ENCODE results near the gene ANKRD39.

The ANKRD39 gene

GRCh38 chr2:96885432-96886347, 27.9 kb upstream of the ANKRD39 start:
- Histone ChIP-seq H3K27ac (ENCODE audit: low read length) (peak overlapping the region; percentile 93), H3K4me3 (ENCODE audit: low read length in 2 of 2) (no peak overlapping the region), H3K36me3 (ENCODE audit: control insufficient read depth in 2 of 2, insufficient read depth in 2 of 2, low read length in 2 of 2) (no peaks in the 10 kb centered on the region), H3K4me1 (ENCODE audit: control insufficient read depth, insufficient read depth, low read length) (peaks cover 42% of the 10 kb centered on the region), H3K27me3 (ENCODE audit: control insufficient read depth in 1 of 2, insufficient read depth in 2 of 2, low read length in 2 of 2) (no peaks in the 10 kb centered on the region), H3K9ac (ENCODE audit: low read length in 2 of 2) (no peak overlapping the region), H3K9me3 (ENCODE audit: control insufficient read depth in 2 of 2, low read length in 2 of 2) (no peaks in the 10 kb centered on the region)

GRCh38 chr2:96884299-96885094, 26.7 kb upstream of the ANKRD39 start:
- H3K4me1 ChIP-seq (ENCODE audit: control insufficient read depth, insufficient read depth, low read length): peaks cover 42% of the 10 kb centered on the region
- no peak overlapping the region for H3K9ac ChIP-seq (ENCODE audit: low read length in 2 of 2)
- H3K27me3 ChIP-seq (ENCODE audit: control insufficient read depth in 1 of 2, insufficient read depth in 2 of 2, low read length in 2 of 2): no peaks in the 10 kb centered on the region
- no peak overlapping the region for H3K4me3 ChIP-seq (ENCODE audit: low read length in 2 of 2)
- no peak overlapping the region for H3K27ac ChIP-seq (ENCODE audit: low read length)
- no peaks in the 10 kb centered on the region for H3K36me3 ChIP-seq (ENCODE audit: control insufficient read depth in 2 of 2, insufficient read depth in 2 of 2, low read length in 2 of 2)
- H3K9me3 ChIP-seq (ENCODE audit: control insufficient read depth in 2 of 2, low read length in 2 of 2): no peaks in the 10 kb centered on the region

- H3K4me1 ChIP-seq (ENCODE audit: control insufficient read depth, insufficient read depth, low read length): peaks cover 34% of the 10 kb centered on the region
- H3K9ac ChIP-seq (ENCODE audit: low read length in 2 of 2): no peak overlapping the region
- no peak overlapping the region for H3K27ac ChIP-seq (ENCODE audit: low read length)
- no peaks in the 10 kb centered on the region for H3K27me3 ChIP-seq (ENCODE audit: control insufficient read depth in 1 of 2, insufficient read depth in 2 of 2, low read length in 2 of 2)
- no peaks in the 10 kb centered on the region for H3K36me3 ChIP-seq (ENCODE audit: control insufficient read depth in 2 of 2, insufficient read depth in 2 of 2, low read length in 2 of 2)
- no peaks in the 10 kb centered on the region for H3K9me3 ChIP-seq (ENCODE audit: control insufficient read depth in 2 of 2, low read length in 2 of 2)
- no peak overlapping the region for H3K4me3 ChIP-seq (ENCODE audit: low read length in 2 of 2)
These were observed 25.5 kb upstream of the ANKRD39 start for GRCh38 chr2:96883306-96883705.

GRCh38 chr2:96882906-96883305, 25.1 kb upstream of the ANKRD39 start:
- Histone ChIP-seq H3K9ac (ENCODE audit: low read length in 2 of 2) (no peak overlapping the region), H3K27me3 (ENCODE audit: control insufficient read depth in 1 of 2, insufficient read depth in 2 of 2, low read length in 2 of 2) (no peaks in the 10 kb centered on the region)

GRCh38 chr2:96882230-96882629, 24.4 kb upstream of the ANKRD39 start:
- no peaks in the 10 kb centered on the region for H3K27me3 ChIP-seq (ENCODE audit: control insufficient read depth in 1 of 2, insufficient read depth in 2 of 2, low read length in 2 of 2)
- H3K9me3 ChIP-seq (ENCODE audit: control insufficient read depth in 2 of 2, low read length in 2 of 2): no peaks in the 10 kb centered on the region
- no peak overlapping the region for H3K27ac ChIP-seq (ENCODE audit: low read length)
- H3K9ac ChIP-seq (ENCODE audit: low read length in 2 of 2): no peak overlapping the region
- no peak overlapping the region for H3K4me3 ChIP-seq (ENCODE audit: low read length in 2 of 2)
- no peaks in the 10 kb centered on the region for H3K36me3 ChIP-seq (ENCODE audit: control insufficient read depth in 2 of 2, insufficient read depth in 2 of 2, low read length in 2 of 2)
- H3K4me1 ChIP-seq (ENCODE audit: control insufficient read depth, insufficient read depth, low read length): peaks cover 23% of the 10 kb centered on the region

More at GRCh38 chr2:96882906-96883305, 25.1 kb upstream of the ANKRD39 start:
- H3K9me3 ChIP-seq (ENCODE audit: control insufficient read depth in 2 of 2, low read length in 2 of 2): no peaks in the 10 kb centered on the region
- H3K27ac ChIP-seq (ENCODE audit: low read length): no peak overlapping the region
- no peak overlapping the region for H3K4me3 ChIP-seq (ENCODE audit: low read length in 2 of 2)
- H3K36me3 ChIP-seq (ENCODE audit: control insufficient read depth in 2 of 2, insufficient read depth in 2 of 2, low read length in 2 of 2): no peaks in the 10 kb centered on the region
- H3K4me1 ChIP-seq (ENCODE audit: control insufficient read depth, insufficient read depth, low read length): peaks cover 30% of the 10 kb centered on the region

GRCh38 chr2:96881349-96882195, 23.8 kb upstream of the ANKRD39 start:
- no peaks in the 10 kb centered on the region for H3K27me3 ChIP-seq (ENCODE audit: control insufficient read depth in 1 of 2, insufficient read depth in 2 of 2, low read length in 2 of 2)
- H3K9ac ChIP-seq (ENCODE audit: low read length in 2 of 2): no peak overlapping the region
- H3K36me3 ChIP-seq (ENCODE audit: control insufficient read depth in 2 of 2, insufficient read depth in 2 of 2, low read length in 2 of 2): no peaks in the 10 kb centered on the region
- H3K27ac ChIP-seq (ENCODE audit: low read length): no peak overlapping the region
- H3K4me3 ChIP-seq (ENCODE audit: low read length in 2 of 2): no peak overlapping the region
- peaks cover 18% of the 10 kb centered on the region for H3K4me1 ChIP-seq (ENCODE audit: control insufficient read depth, insufficient read depth, low read length)
- no peaks in the 10 kb centered on the region for H3K9me3 ChIP-seq (ENCODE audit: control insufficient read depth in 2 of 2, low read length in 2 of 2)

- no peaks in the 10 kb centered on the region for H3K9me3 ChIP-seq (ENCODE audit: control insufficient read depth in 2 of 2, low read length in 2 of 2)
- H3K4me3 ChIP-seq (ENCODE audit: low read length in 2 of 2): no peak overlapping the region
- no peaks in the 10 kb centered on the region for H3K27me3 ChIP-seq (ENCODE audit: control insufficient read depth in 1 of 2, insufficient read depth in 2 of 2, low read length in 2 of 2)
- no peak overlapping the region for H3K9ac ChIP-seq (ENCODE audit: low read length in 2 of 2)
- H3K4me1 ChIP-seq (ENCODE audit: control insufficient read depth, insufficient read depth, low read length): peaks cover 12% of the 10 kb centered on the region
- H3K36me3 ChIP-seq (ENCODE audit: control insufficient read depth in 2 of 2, insufficient read depth in 2 of 2, low read length in 2 of 2): no peaks in the 10 kb centered on the region
- H3K27ac ChIP-seq (ENCODE audit: low read length): no peak overlapping the region
These were observed 23.1 kb upstream of the ANKRD39 start for GRCh38 chr2:96880891-96881273.

- Histone ChIP-seq H3K4me1 (ENCODE audit: control insufficient read depth, insufficient read depth, low read length) (peaks cover 12% of the 10 kb centered on the region), H3K9ac (ENCODE audit: low read length in 2 of 2) (no peak overlapping the region), H3K9me3 (ENCODE audit: control insufficient read depth in 2 of 2, low read length in 2 of 2) (no peaks in the 10 kb centered on the region), H3K36me3 (ENCODE audit: control insufficient read depth in 2 of 2, insufficient read depth in 2 of 2, low read length in 2 of 2) (no peaks in the 10 kb centered on the region), H3K27me3 (ENCODE audit: control insufficient read depth in 1 of 2, insufficient read depth in 2 of 2, low read length in 2 of 2) (no peaks in the 10 kb centered on the region), H3K27ac (ENCODE audit: low read length) (no peak overlapping the region), H3K4me3 (ENCODE audit: low read length in 2 of 2) (no peak overlapping the region)
These were observed 21.8 kb upstream of the ANKRD39 start for GRCh38 chr2:96879545-96880040.

GRCh38 chr2:96878796-96879544, 21.2 kb upstream of the ANKRD39 start:
- Histone ChIP-seq H3K9me3 (ENCODE audit: control insufficient read depth in 2 of 2, low read length in 2 of 2) (no peaks in the 10 kb centered on the region), H3K9ac (ENCODE audit: low read length in 2 of 2) (no peak overlapping the region), H3K36me3 (ENCODE audit: control insufficient read depth in 2 of 2, insufficient read depth in 2 of 2, low read length in 2 of 2) (no peaks in the 10 kb centered on the region), H3K4me3 (ENCODE audit: low read length in 2 of 2) (no peak overlapping the region), H3K27ac (ENCODE audit: low read length) (no peak overlapping the region), H3K4me1 (ENCODE audit: control insufficient read depth, insufficient read depth, low read length) (peaks cover 10% of the 10 kb centered on the region), H3K27me3 (ENCODE audit: control insufficient read depth in 1 of 2, insufficient read depth in 2 of 2, low read length in 2 of 2) (no peaks in the 10 kb centered on the region)

- Histone ChIP-seq H3K9ac (ENCODE audit: low read length in 2 of 2) (no peak overlapping the region), H3K27ac (ENCODE audit: low read length) (no peak overlapping the region), H3K36me3 (ENCODE audit: control insufficient read depth in 2 of 2, insufficient read depth in 2 of 2, low read length in 2 of 2) (no peaks in the 10 kb centered on the region), H3K4me1 (ENCODE audit: control insufficient read depth, insufficient read depth, low read length) (peaks cover 12% of the 10 kb centered on the region), H3K4me3 (ENCODE audit: low read length in 2 of 2) (no peak overlapping the region), H3K27me3 (ENCODE audit: control insufficient read depth in 1 of 2, insufficient read depth in 2 of 2, low read length in 2 of 2) (no peaks in the 10 kb centered on the region), H3K9me3 (ENCODE audit: control insufficient read depth in 2 of 2, low read length in 2 of 2) (no peaks in the 10 kb centered on the region)
These were observed 20.4 kb upstream of the ANKRD39 start for GRCh38 chr2:96878171-96878570.
